ENCODE results near the gene SLC1A5. TPM values are rescaled to one million over a fixed set of nuclear protein-coding genes. Genes with fewer than 3 reads are reported as not detected.

SLC1A5 gene
- polyA plus RNA-seq, 1 donor from 2014 or later = 1.1 TPM

DNA sequence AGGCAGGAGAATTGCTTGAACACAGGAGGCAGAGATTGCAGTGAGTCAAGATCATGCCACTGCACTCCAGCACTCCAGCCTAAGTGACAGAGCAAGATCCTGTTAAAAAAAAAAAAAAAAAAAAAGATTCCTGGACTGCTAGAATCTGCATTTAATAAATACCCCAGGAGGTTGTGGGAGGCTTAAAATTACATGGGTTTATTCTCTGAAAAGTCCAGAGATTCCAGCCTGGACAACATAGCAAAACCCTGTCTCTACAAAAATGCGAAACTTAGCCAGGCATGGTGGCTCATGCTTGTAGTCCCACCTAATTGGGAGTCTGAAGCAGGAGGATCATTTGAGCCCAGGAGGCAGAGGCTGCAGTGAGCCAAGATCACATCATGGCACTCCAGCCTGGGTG lies 9.5 kb upstream of the SLC1A5 start:
- H3K79me2 ChIP-seq (replicated peaks; ENCODE audit: insufficient read depth, low read length) = no peaks in the 10 kb centered on the region
- H3F3A ChIP-seq (ENCODE audit: insufficient read depth, low read length, poor library complexity, severe bottlenecking) = no peaks in the 10 kb centered on the region
- H4K20me1 ChIP-seq (ENCODE audit: insufficient read depth) = no peaks in the 10 kb centered on the region
- TF ChIP-seq RAD21 (conservative IDR thresholded peaks at IDR 0.05) = no peak
- no peak overlapping the region for H3K4me3 ChIP-seq (ENCODE audit: low read length)
- no peak overlapping the region for H3K9ac ChIP-seq (ENCODE audit: low read length)
- H3K9me3 ChIP-seq (ENCODE audit: low read length) = no peaks in the 10 kb centered on the region
- no peaks in the 10 kb centered on the region for H3K27me3 ChIP-seq (ENCODE audit: insufficient read depth, low read depth, low read length)
- no peaks in the 10 kb centered on the region for H3K36me3 ChIP-seq (ENCODE audit: insufficient read depth, low read length)
- H3K9me2 ChIP-seq (ENCODE audit: insufficient read depth, low read length) = no peaks in the 10 kb centered on the region
- H2AFZ ChIP-seq (ENCODE audit: low read depth, low read length) = no peak overlapping the region
- H3K27ac ChIP-seq (ENCODE audit: low read length) = no peak overlapping the region
- no peak overlapping the region for H3K4me2 ChIP-seq (ENCODE audit: low read length)

DNA sequence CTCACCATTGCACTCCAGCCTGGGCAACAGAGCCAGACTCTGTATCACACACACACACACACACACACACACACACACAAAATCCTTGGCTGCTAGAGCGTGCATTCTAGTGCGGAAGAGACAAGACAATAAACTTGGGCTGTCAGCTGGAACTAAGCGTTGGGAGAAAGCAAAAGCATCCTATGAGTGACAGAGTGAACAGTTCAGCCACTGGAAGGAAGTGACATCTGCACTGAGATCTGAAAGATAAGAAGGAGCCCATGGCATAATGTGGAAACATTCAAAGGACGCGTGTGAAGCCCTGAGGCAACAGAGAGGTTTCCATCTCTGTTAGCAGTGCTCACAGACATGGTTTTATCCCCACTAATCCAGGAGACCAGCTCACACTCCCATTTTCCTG lies 3.5 kb upstream of the SLC1A5 start:
- Histone ChIP-seq H3K9ac (ENCODE audit: low read length) (no peak overlapping the region), H3K36me3 (ENCODE audit: insufficient read depth, low read length) (no peaks in the 10 kb centered on the region), H3K9me2 (ENCODE audit: insufficient read depth, low read length) (no peaks in the 10 kb centered on the region), H3K4me3 (ENCODE audit: low read length) (no peak overlapping the region), H3K4me2 (ENCODE audit: low read length) (no peak overlapping the region), H2AFZ (ENCODE audit: low read depth, low read length) (no peak overlapping the region), H3K27me3 (ENCODE audit: insufficient read depth, low read depth, low read length) (peaks cover 15% of the 10 kb centered on the region), H3K27ac (ENCODE audit: low read length) (no peak overlapping the region), H4K20me1 (ENCODE audit: insufficient read depth) (no peaks in the 10 kb centered on the region), H3K9me3 (ENCODE audit: low read length) (no peaks in the 10 kb centered on the region), H3F3A (ENCODE audit: insufficient read depth, low read length, poor library complexity, severe bottlenecking) (peaks cover 3% of the 10 kb centered on the region), H3K79me2 (replicated peaks; ENCODE audit: insufficient read depth, low read length) (no peaks in the 10 kb centered on the region)
- TF ChIP-seq EZH2 (IDR thresholded peaks at IDR 0.05; ENCODE audit: borderline replicate concordance, insufficient read depth, low read length, poor library complexity, severe bottlenecking) = no peak
- no peak for TF ChIP-seq MXI1 (conservative IDR thresholded peaks at IDR 0.05; ENCODE audit: poor library complexity, severe bottlenecking)
- TF ChIP-seq, protein P1, sequence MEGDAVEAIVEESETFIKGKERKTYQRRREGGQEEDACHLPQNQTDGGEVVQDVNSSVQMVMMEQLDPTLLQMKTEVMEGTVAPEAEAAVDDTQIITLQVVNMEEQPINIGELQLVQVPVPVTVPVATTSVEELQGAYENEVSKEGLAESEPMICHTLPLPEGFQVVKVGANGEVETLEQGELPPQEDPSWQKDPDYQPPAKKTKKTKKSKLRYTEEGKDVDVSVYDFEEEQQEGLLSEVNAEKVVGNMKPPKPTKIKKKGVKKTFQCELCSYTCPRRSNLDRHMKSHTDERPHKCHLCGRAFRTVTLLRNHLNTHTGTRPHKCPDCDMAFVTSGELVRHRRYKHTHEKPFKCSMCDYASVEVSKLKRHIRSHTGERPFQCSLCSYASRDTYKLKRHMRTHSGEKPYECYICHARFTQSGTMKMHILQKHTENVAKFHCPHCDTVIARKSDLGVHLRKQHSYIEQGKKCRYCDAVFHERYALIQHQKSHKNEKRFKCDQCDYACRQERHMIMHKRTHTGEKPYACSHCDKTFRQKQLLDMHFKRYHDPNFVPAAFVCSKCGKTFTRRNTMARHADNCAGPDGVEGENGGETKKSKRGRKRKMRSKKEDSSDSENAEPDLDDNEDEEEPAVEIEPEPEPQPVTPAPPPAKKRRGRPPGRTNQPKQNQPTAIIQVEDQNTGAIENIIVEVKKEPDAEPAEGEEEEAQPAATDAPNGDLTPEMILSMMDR (IDR thresholded peaks at IDR 0.05; ENCODE audit: poor library complexity, severe bottlenecking) = no peak
- TF ChIP-seq, protein P2, sequence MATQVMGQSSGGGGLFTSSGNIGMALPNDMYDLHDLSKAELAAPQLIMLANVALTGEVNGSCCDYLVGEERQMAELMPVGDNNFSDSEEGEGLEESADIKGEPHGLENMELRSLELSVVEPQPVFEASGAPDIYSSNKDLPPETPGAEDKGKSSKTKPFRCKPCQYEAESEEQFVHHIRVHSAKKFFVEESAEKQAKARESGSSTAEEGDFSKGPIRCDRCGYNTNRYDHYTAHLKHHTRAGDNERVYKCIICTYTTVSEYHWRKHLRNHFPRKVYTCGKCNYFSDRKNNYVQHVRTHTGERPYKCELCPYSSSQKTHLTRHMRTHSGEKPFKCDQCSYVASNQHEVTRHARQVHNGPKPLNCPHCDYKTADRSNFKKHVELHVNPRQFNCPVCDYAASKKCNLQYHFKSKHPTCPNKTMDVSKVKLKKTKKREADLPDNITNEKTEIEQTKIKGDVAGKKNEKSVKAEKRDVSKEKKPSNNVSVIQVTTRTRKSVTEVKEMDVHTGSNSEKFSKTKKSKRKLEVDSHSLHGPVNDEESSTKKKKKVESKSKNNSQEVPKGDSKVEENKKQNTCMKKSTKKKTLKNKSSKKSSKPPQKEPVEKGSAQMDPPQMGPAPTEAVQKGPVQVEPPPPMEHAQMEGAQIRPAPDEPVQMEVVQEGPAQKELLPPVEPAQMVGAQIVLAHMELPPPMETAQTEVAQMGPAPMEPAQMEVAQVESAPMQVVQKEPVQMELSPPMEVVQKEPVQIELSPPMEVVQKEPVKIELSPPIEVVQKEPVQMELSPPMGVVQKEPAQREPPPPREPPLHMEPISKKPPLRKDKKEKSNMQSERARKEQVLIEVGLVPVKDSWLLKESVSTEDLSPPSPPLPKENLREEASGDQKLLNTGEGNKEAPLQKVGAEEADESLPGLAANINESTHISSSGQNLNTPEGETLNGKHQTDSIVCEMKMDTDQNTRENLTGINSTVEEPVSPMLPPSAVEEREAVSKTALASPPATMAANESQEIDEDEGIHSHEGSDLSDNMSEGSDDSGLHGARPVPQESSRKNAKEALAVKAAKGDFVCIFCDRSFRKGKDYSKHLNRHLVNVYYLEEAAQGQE (IDR thresholded peaks at IDR 0.05; ENCODE audit: borderline replicate concordance) = no peak
- no peak for TF ChIP-seq RAD21 (conservative IDR thresholded peaks at IDR 0.05)
- no peak for TF ChIP-seq POLR2AphosphoS5 (IDR thresholded peaks at IDR 0.05)
- no peak for TF ChIP-seq SMC3 (conservative IDR thresholded peaks at IDR 0.05; ENCODE audit: poor library complexity)
- no peak for TF ChIP-seq EP300 (conservative IDR thresholded peaks at IDR 0.05; ENCODE audit: poor library complexity, severe bottlenecking)
- no peak for TF ChIP-seq TAF1 (IDR thresholded peaks at IDR 0.05; ENCODE audit: low read depth)

DNA sequence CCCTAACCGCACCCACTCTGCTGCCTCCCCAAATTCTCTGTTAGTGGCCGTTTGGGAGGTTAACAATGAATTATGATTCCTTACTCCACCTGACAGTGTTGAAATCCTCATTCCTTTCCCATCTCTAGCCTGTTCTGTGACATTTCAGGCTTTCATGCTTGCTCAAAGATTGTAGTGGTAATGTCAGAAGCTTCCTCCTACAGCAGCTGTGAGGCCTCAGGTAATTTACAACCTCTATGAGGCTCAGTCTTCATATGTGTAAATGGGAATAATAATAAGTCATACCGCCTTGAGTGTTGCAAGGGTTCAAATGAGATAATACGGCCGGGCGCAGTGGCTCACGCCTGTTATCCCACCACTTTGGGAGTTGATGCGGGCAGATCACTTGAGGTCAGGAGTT lies 977 bp upstream of the SLC1A5 start:
- H3K79me2 ChIP-seq (replicated peaks; ENCODE audit: insufficient read depth, low read length) = no peaks in the 10 kb centered on the region
- no peak overlapping the region for H2AFZ ChIP-seq (ENCODE audit: low read depth, low read length)
- H3K4me2 ChIP-seq (ENCODE audit: low read length) = no peak overlapping the region
- no peaks in the 10 kb centered on the region for H3K9me3 ChIP-seq (ENCODE audit: low read length)
- peaks cover 18% of the 10 kb centered on the region for H3K27me3 ChIP-seq (ENCODE audit: insufficient read depth, low read depth, low read length)
- no peak overlapping the region for H3K9ac ChIP-seq (ENCODE audit: low read length)
- H3K36me3 ChIP-seq (ENCODE audit: insufficient read depth, low read length) = no peaks in the 10 kb centered on the region
- H3F3A ChIP-seq (ENCODE audit: insufficient read depth, low read length, poor library complexity, severe bottlenecking) = peaks cover 3% of the 10 kb centered on the region
- no peak for TF ChIP-seq POLR2AphosphoS5 (IDR thresholded peaks at IDR 0.05)
- TF ChIP-seq, protein P2 (IDR thresholded peaks at IDR 0.05; ENCODE audit: borderline replicate concordance) = no peak
- TF ChIP-seq SMC3 (conservative IDR thresholded peaks at IDR 0.05; ENCODE audit: poor library complexity) = no peak
- TF ChIP-seq EP300 (conservative IDR thresholded peaks at IDR 0.05; ENCODE audit: poor library complexity, severe bottlenecking) = no peak
- TF ChIP-seq, protein P1 (IDR thresholded peaks at IDR 0.05; ENCODE audit: poor library complexity, severe bottlenecking) = no peak
- TF ChIP-seq RAD21 (conservative IDR thresholded peaks at IDR 0.05) = no peak
- no peak for TF ChIP-seq MXI1 (conservative IDR thresholded peaks at IDR 0.05; ENCODE audit: poor library complexity, severe bottlenecking)
- TF ChIP-seq TAF1 (IDR thresholded peaks at IDR 0.05; ENCODE audit: low read depth) = no peak
- no peak for TF ChIP-seq EZH2 (IDR thresholded peaks at IDR 0.05; ENCODE audit: borderline replicate concordance, insufficient read depth, low read length, poor library complexity, severe bottlenecking)
- no peaks in the 10 kb centered on the region for H3K9me2 ChIP-seq (ENCODE audit: insufficient read depth, low read length)
- H4K20me1 ChIP-seq (ENCODE audit: insufficient read depth) = no peaks in the 10 kb centered on the region
- H3K4me3 ChIP-seq (ENCODE audit: low read length) = no peak overlapping the region
- H3K27ac ChIP-seq (ENCODE audit: low read length) = no peak overlapping the region
